Activated CD4-positive, alpha-beta T cell treated with anti-CD3 and anti-CD28 coated beads, Interleukin-2, amount 50 U/mL, for 16 hours (primary cell): ENCODE measurements around the gene ENG.

Experiments
- DNase-seq: peaks from one replicate; pipeline ENCODE4 v3.0.0-alpha.2; 2020

ENG gene

DNA sequence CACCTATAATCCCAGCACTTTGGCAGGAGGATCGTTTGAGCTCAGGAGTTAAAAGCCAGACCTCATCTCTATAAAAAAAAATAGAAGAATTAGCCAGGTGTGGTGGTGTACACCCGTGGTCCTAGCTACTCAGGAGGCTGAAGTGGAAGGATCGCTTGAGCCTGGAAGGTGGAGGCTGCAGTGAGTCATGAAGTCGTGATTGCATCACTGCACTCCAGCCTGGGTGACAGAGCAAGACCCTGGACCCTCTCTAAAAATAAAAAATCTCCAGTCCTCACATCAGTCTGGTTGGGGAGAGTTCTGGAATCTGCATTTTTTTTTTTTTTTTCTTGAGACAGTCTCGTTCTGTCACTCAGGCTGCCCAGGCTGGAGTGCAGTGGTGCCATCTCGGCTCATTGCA, 42.4 kb downstream of the ENG start:
- no peak for DNase-seq

DNA sequence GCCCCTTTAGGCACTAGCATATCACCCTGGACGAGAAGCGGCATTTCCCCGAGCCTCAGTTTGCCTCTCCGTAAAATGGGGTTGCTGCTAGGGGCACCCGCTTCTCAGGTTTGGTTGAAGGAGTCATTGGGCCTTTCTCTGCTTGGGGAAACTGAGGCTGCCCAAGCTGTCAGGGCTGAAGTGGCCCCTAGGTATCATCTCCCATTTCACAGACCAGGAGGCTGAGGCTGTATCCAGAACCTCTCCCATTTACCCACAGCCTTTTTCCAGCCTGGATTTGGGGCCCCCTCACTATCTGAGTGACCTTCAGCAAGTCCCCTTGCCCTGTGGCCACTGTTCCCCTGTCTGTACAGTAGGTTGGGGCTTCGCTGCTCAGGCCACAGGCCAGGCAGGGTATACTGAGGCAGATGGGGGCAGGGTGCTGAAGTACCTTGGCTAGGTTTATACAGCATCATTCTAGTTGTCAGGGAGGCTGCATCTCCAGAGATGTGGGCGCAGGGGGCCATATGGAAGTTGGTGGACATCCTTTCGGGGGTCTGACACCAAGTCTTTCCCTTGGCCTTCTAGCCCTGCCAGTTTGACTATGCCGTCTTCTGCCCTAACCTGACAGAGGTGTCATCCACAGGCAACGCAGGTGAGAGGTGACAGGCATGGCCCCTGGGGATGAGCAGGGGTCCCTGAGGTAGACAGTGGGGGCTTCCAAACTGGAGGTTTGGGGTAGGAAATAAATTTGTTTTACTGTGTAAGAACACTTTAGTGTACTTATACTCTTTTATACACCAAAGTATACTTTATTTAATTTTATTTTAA, 43.9 kb downstream of the ENG start:
- no peak for DNase-seq

DNA sequence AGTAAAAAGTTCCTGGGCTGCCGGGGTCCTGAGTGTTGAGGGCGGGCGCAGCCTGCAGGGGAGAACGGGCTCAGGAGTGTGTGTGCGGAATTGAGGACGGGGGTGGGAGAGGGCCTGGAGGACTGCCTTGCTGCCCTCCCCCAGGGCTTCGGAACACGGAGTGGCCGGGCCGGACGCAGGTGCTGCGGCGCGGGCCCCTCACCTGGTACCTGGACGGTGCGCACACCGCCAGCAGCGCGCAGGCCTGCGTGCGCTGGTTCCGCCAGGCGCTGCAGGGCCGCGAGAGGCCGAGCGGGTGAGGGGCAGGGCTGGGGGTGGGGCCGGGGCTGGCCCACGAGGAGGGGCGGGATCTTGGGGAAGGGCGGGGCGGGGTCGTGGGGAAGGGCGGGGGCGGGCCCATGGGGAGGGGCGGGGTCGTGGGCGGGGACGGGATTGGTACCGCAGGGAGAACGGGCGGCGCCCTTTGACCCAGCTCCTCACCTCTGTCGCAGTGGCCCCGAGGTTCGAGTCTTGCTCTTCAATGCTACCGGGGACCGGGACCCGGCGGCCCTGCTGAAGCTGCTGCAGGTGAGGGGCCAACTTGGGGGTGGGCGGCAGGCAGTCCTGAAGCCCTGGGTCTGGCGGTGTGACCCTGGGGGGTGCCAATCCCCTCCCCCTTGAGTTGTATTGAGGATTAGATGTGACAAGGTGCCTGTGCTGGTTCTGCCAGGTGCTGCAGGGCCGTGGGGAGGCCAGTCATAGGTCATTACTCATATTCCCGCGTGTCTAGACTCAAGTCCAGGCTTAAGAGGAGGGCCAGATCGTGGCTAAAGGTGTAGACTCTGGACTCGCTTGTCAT, 44.7 kb downstream of the ENG start:
- DNase-seq = no peak

DNA sequence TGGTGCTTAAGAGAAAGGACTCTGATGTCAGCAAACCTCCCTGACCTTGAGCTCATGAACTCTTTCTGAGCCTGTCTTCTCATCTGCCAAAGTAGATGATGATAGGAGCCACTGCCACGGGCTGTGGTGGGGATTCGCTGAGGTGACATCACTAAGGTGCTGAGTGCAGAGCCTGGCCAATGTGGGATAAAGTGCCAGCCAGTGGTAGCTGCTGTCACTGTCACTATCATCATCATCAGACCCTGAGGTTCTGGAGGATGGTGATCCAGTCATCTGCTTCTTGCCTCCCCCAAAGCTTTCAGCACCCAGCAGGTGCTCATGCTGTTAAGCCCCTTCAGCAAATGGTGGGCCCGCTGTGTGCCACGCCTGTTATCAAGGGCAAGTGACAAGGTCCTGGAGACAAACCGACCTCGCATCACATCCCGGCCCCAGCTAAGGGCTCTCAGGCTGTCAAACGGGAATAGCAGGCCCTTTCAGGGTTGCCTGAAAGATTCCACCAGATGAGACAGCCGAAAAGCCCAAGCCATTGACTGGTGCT, 45.4 kb downstream of the ENG start:
- no peak for DNase-seq

DNA sequence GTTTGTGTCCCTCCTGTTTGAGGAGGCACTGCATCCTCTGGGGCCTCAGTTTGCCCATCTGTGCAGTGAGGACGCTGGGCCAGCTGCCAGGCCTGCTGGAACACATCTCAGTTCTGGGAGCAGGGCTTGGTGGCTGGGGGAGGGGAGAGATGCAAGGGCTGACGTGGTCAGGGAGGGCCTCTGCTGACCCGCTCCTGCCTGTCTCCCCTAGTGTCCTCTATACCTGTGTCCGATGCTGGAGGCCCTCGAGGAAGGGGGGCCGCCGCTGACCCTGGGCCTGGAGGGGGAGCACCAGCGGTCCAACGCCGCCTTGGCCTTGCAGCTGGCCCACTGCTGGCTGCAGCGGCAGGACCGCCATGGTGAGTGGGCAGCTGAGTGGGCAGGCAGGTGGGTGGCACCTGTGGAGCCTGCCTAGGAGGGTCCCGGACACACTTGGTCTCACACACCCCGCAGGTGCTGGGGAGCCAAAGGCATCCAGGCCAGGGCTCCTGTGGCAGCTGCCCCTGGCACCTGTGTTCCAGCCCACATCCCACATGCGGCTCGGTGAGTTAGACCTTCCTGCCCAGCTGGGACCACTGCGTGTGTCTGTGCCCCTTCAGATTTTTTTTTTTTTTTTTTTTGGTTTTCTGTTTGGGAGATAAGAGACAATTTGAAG, 46.0 kb downstream of the ENG start:
- DNase-seq = no peak

DNA sequence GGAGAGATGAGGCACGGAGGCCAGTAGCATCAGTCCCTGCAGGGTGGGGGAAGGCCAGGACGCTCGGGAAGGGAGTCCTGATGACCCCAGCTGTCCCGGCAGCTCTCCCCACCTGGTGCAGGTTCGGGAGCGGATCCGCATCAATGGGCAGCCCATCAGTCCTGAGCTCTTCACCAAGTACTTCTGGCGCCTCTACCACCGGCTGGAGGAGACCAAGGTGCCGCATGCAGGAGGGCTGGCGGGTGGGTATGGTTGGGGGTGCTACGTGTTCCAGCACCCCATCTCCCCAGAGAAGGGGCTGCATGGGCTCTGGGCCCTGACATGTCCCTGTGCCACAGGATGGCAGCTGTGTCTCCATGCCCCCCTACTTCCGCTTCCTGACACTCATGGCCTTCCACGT, 47.6 kb downstream of the ENG start:
- no peak for DNase-seq

DNA sequence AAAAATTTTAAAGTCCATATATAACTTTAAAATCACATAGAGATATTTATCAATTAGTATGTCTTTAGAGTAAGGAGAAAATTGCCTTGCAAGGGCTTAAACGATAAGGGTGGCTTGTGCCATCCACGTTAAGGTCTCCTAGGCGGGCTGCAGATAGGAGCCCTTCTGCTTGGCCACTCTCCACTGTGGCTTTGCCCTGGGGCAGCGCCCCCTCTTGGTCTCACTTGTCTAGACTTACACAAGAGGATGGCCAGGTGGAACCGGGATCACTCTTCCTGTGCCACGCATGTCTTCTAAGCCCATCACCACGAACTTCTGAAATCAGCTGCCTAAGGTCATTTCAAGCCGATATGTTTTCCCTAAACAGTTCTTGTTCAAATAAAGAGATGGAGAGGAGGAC, 48.8 kb downstream of the ENG start:
- no peak for DNase-seq

DNA sequence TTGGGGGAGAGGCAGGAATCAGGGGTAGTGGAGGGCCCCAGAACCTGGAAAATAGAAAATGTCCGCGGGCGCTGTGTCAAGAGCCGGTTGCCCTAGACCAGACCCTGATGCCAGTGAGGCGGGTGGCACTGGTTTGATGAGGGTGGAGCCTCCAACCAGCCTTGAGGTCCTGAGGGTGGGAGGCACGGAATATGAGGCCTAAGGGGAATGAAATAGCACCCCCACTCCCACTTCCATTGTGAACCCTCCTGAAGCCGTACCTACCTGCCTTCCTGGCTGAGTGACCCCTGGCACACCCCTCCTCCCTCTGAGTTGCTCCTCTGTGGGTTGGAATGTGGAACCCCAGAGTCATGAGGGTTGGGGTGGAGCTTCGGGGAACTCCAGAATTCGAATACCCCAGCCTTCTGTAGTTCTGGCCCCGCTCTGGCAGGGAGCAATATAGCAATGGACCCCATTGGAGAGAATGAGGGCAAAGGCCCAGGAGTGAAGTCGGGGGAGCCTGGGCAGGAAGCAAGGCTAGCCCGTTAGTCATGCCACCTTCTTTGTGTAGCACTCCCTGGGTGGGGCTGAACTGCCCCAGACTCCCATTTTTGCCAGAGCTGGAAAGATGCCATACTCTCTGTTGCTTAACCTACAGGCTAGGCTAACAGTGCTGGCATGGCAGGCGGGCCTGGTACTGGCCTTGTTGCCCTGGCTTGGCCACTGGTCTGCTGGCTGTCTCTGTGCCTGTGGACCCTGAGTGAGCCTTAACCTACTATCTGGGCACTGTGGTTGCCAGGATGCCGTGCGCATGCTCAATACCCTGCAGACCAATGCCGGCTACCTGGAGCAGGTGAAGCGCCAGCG, 50.7 kb downstream of the ENG start:
- DNase-seq = peak; percentile 33

DNA sequence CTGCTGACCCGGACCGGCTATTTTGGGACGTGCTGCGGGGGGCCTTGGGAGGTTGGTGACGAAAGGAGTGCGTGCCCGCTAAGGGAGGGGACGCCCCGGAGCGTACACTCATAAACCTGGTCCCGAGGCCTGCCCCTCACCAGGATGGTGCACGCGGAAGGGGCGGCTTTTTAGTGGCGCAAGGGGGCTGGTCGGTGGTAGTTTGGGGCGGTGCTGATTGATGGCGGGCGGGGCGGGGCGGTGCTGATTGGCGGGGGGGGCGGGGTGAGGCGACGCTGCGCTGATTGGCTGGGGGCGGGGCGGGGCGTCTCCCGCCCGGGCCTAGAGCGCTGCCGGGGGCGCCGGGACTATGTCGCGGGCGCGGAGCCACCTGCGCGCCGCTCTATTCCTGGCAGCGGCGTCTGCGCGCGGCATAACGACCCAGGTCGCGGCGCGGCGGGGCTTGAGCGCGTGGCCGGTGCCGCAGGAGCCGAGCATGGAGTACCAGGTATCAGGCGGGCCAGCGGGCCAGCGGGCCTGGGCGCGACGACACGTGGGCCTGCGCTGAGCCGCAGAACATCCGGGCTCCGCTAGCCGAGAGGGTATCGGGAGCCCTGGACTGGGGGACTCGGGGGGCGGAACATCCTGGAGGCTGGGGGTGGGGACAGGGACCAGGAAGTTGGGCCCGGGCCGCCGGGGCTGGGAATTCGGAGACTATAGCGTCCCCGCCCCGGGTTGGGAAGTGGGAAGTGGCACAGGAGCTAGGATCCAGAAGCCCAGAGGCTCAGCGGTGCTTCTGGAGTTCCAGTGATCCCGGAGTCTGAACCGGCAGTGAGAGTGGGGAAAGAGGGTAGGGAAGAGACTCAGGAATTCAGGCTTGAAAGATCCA, 51.6 kb downstream of the ENG start, which contains the start of gene FPGS:
Gene FPGS, plus strand, starts transcription at position 307 of the 868 bp plus-strand sequence. Its CDS starts 43 bp downstream, at position 350.
- peak; percentile 90 for DNase-seq

DNA sequence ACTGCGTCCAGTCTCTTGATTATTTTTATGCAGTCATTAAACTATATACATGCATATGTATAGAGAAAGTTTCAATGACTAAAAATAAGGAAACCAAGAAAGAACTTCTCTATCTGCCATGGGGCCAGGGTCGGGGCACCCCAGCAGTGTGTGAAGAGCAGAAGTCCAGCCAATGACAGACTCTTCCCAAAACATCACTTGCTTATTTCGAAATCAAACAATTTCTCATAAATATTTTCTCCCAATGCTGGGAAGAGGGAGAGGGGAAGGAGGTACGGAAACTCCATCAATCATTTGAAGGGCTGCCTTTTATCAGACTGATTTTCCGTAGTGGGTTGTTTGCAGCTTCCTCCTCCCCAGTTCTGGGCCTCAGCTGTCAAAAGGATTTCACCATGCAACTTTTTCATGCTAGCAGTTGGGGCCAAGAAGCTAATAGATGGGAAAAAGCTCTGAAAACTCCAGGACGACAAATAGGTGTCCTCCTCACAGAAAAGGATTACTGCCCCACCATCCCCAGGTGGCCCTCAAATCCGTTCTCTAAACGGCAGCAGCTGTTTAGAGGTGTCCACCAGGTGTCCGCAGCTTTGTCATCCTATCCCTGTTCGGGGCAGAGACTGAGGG, 52.4 kb downstream of the ENG start:
- no peak for DNase-seq

DNA sequence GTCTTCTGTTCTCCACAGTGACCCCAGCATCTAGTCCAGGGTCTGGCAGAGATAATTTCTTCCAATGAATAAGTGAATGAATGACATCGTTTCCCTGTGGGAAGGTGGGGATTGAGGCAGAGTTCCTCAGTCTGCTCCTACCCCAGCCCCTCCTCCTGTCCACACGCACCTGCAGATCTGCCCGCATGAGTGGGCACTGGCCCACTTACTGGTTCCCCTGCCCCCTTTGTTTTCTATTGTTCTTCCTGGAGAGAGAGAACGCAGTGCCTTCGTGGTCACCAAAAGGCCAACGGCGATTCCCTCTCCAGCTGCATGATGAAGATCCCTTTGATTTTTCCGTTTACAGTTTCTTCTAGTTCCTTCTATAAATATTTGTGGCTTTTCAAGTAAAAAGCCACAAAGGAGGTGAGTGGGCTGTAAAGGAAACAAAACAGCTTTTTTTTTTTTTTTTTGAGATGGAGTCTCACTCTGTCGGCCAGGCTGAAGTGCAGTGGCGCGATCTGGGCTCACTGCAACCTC, 57.5 kb downstream of the ENG start:
- DNase-seq = no peak

DNA sequence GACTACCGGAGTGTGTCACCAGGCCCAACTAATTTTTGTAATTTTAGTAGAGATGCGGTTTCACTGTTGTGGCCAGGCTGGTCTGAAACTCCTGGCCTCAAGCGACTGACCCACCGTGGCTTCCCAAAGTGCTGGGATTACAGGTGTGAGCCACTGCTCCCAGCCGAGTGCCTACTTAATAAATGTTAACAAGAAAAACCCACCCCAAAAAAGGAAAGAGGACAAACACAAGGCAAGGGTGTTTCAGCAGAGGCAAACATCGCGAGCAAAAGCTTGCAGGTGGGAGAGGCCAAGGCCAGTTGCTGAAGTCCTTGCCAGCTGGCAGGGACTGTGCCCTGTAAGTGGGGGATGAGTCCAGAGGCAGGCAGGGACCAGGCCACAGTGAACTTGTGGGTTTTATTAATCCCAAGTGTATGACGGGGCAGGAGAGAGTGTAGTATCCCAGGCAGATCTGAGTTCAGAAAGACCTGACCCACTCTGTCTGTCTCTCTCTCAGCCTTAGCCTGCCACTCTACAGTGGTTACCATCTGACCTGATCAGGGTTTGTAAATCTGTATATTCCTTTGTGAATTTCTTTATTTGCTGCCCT, 58.1 kb downstream of the ENG start:
- no peak for DNase-seq

DNA sequence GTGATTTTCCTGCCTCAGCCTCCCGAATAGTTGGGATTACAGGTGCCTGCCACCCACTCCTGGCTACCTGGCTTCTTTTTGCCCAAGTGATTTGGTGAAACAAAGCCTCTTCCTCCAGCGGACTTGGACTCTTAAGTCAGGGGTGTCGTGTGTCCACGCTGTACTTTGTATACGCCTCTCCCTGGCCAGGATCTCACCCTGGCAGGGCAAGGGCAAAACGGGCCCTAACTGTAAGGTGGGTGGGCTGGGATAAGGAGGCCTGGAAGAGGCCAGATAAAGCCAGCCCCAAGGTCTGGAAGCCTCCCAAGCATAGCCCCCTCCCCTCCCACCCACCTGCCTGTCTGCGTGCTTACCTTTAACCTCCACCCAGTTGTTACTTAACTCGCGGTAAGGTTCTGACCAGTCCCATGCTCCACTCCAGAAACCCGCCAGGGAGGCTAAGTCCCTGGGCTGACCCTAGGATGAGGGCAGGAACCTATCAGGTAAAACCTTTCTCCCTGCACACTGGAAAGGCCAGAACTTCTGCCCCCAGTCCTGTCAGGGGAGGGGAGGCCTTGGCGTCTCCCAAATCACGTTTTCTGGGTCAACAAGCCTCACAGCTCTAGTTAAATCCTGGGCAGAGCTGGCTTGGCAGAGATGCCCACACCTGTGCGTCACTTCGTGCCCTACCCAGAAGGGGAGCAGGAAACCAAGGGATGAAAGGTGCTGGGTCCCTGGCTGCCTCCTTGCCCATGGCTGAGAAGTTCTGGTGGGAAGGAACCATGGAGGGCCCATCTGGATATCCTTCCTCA, 60.3 kb downstream of the ENG start:
- DNase-seq = no peak

DNA sequence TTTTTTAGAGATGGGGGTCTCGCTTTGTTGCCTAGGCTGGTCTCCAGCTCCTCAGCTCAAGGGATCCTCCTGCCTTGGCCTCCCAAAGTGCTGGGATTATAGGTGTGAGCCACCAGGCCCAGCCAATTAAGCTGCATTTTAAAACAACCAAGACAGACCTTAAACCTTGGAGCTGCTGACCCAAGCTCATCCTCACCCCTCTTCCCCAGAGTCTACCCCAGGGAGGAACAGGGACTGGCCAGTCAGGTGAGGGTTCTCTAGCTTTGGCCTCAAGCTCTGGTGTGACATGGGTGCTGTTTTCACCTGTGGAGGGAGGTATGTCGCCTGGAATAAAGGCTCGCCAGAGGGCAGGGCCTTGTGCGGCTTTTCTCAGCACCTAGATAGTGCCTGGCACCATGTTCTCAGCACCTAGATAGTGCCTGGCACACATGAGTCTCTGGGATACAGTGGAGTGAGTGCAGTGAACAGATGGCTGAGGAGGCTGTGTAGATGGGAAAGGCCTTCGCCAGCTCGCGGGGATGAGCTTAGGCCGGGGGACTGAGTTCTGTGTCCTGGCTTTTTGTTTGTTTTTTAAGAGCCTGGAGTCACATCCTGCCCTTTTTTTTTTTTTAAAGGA, 61.3 kb downstream of the ENG start:
- DNase-seq = no peak

DNA sequence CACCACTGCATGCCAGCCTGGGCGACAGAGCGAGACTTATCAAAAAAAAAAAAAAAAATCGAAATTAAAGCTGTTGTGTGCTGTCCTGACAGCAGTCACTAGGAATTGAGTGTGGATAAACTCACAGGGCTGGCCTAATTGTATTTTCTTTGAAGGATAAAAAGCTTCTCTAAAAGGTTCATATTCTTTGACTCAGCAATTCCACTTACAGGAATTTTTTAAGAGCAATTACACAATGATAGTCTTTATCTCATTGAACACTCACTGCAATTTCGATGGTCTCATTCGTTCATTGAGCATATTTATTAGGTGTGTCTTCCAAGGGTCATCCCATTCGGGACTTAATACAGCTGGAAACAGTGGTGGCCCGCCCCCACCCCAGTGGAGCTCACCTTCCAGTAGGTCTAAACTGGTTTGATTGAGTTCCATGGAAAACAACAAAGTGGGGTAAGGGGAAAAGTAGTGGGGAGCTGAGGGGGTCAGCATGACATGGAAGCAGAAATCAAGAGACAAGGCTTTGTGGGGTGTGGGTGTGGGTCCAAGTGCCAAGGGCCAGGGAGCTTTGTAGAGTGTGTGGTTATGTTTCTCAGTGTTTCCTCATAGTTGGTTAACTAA, 61.9 kb downstream of the ENG start:
- no peak for DNase-seq

DNA sequence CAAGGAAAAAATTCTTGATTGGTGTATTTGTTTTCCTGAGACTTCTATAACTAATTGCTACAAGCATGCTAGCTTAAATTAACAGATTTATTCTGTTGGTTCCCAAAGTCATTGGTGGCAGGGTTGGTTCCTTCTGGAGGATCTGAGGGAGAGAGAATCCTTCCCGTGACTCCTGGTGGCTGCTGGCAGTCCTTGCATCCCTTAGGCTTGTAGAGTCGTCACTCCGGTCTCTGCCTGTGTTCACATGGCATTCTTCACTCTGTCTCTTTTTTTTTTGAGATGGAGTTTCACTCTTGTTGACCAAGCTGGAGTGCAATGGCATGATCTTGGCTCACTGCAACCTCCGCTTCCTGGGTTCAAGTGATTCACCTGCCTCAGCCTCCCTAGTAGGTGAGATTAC, 63.4 kb downstream of the ENG start:
- no peak for DNase-seq

DNA sequence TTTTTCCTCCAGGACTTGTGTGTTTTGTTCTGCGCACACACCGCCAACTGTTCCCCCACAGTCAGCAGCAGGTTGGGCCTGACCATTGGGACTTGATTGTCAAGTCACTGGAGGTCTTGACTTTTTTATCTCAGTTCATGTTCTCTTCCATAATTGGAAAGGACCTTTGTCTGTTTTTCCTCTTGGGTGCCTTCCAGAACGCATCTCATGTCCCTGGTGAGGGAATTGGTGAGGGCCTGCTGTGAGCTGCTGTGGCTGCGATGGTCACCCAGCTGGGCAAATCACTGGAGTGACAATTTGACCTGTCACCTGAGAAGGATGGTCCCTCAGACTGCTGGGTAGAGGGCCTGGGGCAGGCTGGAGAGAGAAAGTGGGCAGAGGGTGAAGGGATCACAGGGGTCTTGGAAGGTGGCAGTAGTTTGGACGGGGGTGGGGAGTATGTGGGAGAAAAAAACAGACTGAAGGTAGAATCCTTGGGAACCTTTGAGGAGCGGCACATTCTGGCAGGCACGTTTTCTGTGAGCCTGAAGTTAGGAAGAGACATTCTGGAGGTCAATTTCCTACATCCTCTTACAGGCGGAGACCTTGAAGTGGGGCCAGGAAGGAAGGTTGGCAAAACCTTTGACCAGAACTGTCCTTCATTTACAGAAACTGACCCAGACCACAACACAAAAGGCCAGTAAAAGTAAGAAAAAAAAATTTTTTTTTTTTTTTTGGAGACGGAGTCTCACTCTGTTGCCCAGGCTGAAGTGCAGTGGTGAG, 64.2 kb downstream of the ENG start:
- DNase-seq = no peak

DNA sequence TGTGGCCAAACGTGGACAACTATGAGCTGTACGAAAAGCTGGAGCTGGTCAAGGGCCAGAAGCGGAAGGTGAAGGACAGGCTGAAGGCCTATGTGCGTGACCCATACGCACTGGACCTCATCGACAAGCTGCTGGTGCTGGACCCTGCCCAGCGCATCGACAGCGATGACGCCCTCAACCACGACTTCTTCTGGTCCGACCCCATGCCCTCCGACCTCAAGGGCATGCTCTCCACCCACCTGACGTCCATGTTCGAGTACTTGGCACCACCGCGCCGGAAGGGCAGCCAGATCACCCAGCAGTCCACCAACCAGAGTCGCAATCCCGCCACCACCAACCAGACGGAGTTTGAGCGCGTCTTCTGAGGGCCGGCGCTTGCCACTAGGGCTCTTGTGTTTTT, 65.3 kb downstream of the ENG start:
- DNase-seq = no peak
